Measurements from ENCODE around the gene ATP2B2. TPM values are rescaled to one million over a fixed set of nuclear protein-coding genes. Genes with fewer than 3 reads are reported as not detected.

ATP2B2 gene
- total and polyA plus RNA-seq, 2 experiments from 2014 or later, result 0.42 to 0.63 TPM

GRCh38 chr3:10455545-10455914, 49.9 kb downstream of the ATP2B2 start:
- Histone ChIP-seq H3K9me2 (ENCODE audit: insufficient read depth) (no peaks in the 10 kb centered on the region), H3K36me3 (ENCODE audit: insufficient read depth) (no peaks in the 10 kb centered on the region), H3F3A (replicated peaks; ENCODE audit: low read depth) (no peaks in the 10 kb centered on the region), H3K4me2 (no peak overlapping the region), H3K79me2 (replicated peaks; ENCODE audit: insufficient read depth) (no peaks in the 10 kb centered on the region), H3K4me1 (ENCODE audit: insufficient read depth) (peaks cover 8% of the 10 kb centered on the region), H4K20me1 (replicated peaks; ENCODE audit: insufficient read depth) (peaks cover 5% of the 10 kb centered on the region; the same call in 1 of the 2 replicates), H3K27ac (ENCODE audit: low read depth) (no peak overlapping the region), H3K27me3 (ENCODE audit: insufficient read depth) (no peaks in the 10 kb centered on the region), H2AFZ (no peak overlapping the region), H3K4me3 (no peak overlapping the region)
- Mint-ChIP-seq H3K27me3 (ENCODE audit: insufficient read depth, low read depth, poor library complexity) (peaks cover 4% of the 10 kb centered on the region), H3K36me3 (ENCODE audit: low read depth) (no peaks in the 10 kb centered on the region), H3K27ac (no peak overlapping the region), H3K9me3 (no peaks in the 10 kb centered on the region), H3K4me3 (no peak overlapping the region), H3K4me1 (peaks cover 13% of the 10 kb centered on the region)
- ATAC-seq, result no peak
- no peak for TF ChIP-seq EZH2phosphoT487 (IDR thresholded peaks at IDR 0.05; ENCODE audit: unreplicated experiment)
- no peak for TF ChIP-seq CREB1 (CRISPR knock-in tag; IDR thresholded peaks at IDR 0.05; ENCODE audit: low read depth)
- TF ChIP-seq STAT1 (IDR thresholded peaks at IDR 0.05; ENCODE audit: unreplicated experiment), result no peak
- TF ChIP-seq JUNB (IDR thresholded peaks at IDR 0.05; ENCODE audit: unreplicated experiment), result no peak
- no peak for TF ChIP-seq POLR2AphosphoS5 (IDR thresholded peaks at IDR 0.05; ENCODE audit: low read depth)
- no peak for TF ChIP-seq REST (IDR thresholded peaks at IDR 0.05; ENCODE audit: unreplicated experiment)
- TF ChIP-seq NANOG (IDR thresholded peaks at IDR 0.05; ENCODE audit: borderline replicate concordance), result no peak
- no peak for TF ChIP-seq EZH2 (IDR thresholded peaks at IDR 0.05; ENCODE audit: low read depth, unreplicated experiment)
- no peak for TF ChIP-seq ZNF462 (CRISPR knock-in tag; IDR thresholded peaks at IDR 0.05)
- no peak for TF ChIP-seq ZNF331 (CRISPR knock-in tag; IDR thresholded peaks at IDR 0.05; ENCODE audit: low read depth)
- no peak for TF ChIP-seq CTCF (conservative IDR thresholded peaks at IDR 0.05; ENCODE audit: low read depth in 2 of 2)
- no peak for TF ChIP-seq ZNF114 (CRISPR knock-in tag; IDR thresholded peaks at IDR 0.05)
- TF ChIP-seq ETS1 (IDR thresholded peaks at IDR 0.05), result no peak
- no peak for DNase-seq (ENCODE audit: low spot score)

Measured in GM23338 (cell line).